ENCODE measurements around the gene RAB5A.

- TF ChIP-seq CTCF (IDR thresholded peaks at IDR 0.05): no peak
- no peak for TF ChIP-seq POLR2A (IDR thresholded peaks at IDR 0.05)
Observed at GRCh38 chr3:19917167-19917566, 29.7 kb upstream of the RAB5A start.

Measured in upper lobe of left lung (tissue), 4 donors.